HL-60 (cell line): ENCODE measurements around the gene OR5A2.

Experiments used
- POLR2AphosphoS5 ChIP-seq: IDR thresholded peaks from 2 replicates; pipeline ENCODE4 v1.6.1; 2012; ENCODE audit warnings: low read depth
- TF ChIP-seq, protein P1 (sequence below): IDR thresholded peaks from one replicate; pipeline ENCODE4 v1.5.1; 2011; ENCODE audit warnings: low read length, control low read depth, inconsistent platforms; ENCODE audit not compliant: insufficient read depth
- TF ChIP-seq, protein P2 (sequence below): IDR thresholded peaks from 2 replicates; pipeline ENCODE4 v1.6.1; 2012; ENCODE audit warnings: low read depth; ENCODE audit not compliant: insufficient replicate concordance

DNA sequence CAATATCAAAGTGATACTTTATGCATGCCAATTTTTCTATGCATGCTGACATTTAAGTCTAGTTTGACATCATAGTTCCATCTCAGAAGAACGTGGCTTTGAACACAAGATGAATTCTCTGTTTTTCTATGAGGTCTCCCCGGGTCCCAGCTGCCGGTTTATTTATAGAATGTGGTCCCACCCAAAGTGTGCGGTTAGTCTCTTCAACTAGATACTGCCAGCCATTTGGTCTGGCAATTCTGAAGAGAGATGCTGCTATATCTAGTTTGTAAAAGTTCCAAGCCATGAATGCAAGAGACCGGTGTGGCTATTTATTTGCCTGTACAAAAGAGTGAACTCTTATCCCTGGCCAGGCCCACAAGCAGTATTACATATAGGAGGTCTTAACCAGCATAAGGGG lies 9.2 kb downstream of the OR5A2 start:
- TF ChIP-seq, protein P1, sequence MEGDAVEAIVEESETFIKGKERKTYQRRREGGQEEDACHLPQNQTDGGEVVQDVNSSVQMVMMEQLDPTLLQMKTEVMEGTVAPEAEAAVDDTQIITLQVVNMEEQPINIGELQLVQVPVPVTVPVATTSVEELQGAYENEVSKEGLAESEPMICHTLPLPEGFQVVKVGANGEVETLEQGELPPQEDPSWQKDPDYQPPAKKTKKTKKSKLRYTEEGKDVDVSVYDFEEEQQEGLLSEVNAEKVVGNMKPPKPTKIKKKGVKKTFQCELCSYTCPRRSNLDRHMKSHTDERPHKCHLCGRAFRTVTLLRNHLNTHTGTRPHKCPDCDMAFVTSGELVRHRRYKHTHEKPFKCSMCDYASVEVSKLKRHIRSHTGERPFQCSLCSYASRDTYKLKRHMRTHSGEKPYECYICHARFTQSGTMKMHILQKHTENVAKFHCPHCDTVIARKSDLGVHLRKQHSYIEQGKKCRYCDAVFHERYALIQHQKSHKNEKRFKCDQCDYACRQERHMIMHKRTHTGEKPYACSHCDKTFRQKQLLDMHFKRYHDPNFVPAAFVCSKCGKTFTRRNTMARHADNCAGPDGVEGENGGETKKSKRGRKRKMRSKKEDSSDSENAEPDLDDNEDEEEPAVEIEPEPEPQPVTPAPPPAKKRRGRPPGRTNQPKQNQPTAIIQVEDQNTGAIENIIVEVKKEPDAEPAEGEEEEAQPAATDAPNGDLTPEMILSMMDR = no peak
- no peak for TF ChIP-seq POLR2AphosphoS5
- TF ChIP-seq, protein P2, sequence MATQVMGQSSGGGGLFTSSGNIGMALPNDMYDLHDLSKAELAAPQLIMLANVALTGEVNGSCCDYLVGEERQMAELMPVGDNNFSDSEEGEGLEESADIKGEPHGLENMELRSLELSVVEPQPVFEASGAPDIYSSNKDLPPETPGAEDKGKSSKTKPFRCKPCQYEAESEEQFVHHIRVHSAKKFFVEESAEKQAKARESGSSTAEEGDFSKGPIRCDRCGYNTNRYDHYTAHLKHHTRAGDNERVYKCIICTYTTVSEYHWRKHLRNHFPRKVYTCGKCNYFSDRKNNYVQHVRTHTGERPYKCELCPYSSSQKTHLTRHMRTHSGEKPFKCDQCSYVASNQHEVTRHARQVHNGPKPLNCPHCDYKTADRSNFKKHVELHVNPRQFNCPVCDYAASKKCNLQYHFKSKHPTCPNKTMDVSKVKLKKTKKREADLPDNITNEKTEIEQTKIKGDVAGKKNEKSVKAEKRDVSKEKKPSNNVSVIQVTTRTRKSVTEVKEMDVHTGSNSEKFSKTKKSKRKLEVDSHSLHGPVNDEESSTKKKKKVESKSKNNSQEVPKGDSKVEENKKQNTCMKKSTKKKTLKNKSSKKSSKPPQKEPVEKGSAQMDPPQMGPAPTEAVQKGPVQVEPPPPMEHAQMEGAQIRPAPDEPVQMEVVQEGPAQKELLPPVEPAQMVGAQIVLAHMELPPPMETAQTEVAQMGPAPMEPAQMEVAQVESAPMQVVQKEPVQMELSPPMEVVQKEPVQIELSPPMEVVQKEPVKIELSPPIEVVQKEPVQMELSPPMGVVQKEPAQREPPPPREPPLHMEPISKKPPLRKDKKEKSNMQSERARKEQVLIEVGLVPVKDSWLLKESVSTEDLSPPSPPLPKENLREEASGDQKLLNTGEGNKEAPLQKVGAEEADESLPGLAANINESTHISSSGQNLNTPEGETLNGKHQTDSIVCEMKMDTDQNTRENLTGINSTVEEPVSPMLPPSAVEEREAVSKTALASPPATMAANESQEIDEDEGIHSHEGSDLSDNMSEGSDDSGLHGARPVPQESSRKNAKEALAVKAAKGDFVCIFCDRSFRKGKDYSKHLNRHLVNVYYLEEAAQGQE = no peak
